SIG-M5 (cell line): ENCODE data around the gene TRPC4AP.

Experiments used
- DNase-seq: peaks from one replicate; lab custom pipeline; 2025; lab: John Stamatoyannopoulos, UW

TRPC4AP gene

GRCh38 chr20:35014537-35014936 is 78.1 kb downstream of the TRPC4AP start:
- DNase-seq: no peak

- no peak for DNase-seq
These were observed 78.9 kb downstream of the TRPC4AP start for GRCh38 chr20:35013421-35014411.

GRCh38 chr20:35012227-35013069 is 80.2 kb downstream of the TRPC4AP start:
- DNase-seq: no peak

- DNase-seq: no peak
These were observed 80.9 kb downstream of the TRPC4AP start for GRCh38 chr20:35011589-35012226.

DNA sequence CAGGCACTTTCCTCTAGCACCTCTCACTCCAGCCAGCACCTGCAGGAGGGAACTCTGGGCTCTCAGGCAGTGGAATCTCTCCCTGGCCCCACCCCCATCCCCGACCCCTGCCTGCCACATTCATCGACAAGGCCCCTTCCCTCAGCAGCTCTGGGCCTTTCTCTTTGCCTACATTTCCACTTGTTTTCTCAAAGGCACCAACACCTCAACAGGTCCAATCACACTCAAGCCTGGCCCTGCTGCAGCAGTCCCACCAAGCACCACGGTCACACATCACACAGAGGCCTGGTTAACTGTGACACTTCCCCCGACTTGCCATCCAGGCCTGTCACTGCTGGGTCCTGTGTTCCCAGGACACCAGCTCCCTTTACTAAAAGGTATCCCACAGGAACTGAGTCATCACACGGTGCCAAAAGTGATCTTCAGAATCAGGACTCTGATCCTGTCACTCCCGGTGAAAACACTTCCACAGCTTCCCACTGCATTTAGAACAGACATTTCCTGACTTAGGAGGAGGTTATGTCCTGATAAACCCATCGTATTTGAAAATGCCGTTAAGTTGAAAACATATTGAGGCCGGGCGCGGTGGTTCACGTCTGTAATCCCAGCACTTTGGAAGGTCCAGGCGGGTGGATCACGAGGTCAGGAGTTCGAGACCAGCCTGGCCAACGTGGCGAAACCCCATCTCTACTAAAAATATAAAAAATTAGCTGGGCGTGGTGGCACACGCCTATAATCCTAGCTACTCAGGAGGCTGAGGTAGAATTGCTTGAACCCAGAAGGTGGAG is 82.0 kb downstream of the TRPC4AP start:
- no peak for DNase-seq

DNA sequence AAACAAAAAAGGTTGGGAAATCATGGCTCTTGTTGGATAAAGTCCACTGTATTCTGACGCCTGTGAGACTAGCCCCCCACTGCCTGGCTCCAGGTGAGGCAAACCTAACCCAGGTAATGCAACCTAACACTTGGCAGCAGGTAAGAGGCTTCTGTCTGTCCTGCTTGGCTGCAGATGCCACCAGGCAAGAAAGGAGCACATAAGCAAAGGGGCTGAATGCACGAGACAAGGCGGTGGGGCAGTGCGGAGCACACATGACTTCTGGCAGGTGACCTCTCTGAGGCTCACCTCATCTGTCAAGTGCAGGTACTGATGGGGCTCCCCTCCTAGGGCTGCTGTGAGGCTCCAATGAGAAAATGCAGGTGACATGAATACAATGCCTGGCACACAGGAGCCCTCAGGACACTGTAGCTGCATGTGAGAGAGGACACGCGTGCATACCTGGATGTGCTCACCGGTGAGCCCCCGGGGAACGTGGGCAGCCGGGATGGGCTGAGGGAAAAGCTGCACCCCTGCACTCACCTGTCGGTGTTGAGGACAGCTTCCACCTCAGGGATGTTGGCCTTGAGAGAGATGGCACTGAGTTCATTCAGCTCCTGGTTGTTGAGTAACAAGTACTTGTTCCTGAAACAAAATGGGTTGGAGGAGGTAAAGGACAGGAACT is 82.8 kb downstream of the TRPC4AP start:
- DNase-seq: no peak

- no peak for DNase-seq
These were observed 83.9 kb downstream of the TRPC4AP start for GRCh38 chr20:35008411-35009342.

DNA sequence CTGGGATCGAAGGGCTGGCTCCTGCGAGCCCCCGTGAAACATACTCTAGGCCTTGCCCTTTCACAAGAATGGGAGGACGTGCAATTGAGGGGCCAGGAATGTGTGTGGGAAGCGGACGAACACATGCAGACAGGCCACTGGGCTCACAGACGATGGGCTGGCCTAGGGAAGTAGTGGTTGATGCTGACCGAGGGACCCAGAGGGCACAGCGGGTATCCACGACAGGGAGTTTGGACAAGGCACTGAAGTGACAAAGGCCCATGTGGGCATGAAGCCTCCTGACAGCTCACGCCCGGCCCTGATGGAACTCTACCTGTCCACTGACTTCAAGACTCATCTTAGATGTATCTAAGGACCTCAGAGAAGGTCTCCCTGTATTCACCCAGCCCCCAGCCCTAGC is 84.7 kb downstream of the TRPC4AP start:
- no peak for DNase-seq

- no peak for DNase-seq
These were observed 85.2 kb downstream of the TRPC4AP start for GRCh38 chr20:35007413-35007812.

- DNase-seq: no peak
These were observed 86.1 kb downstream of the TRPC4AP start for GRCh38 chr20:35006531-35006971.

- DNase-seq: no peak
These were observed 86.6 kb downstream of the TRPC4AP start for GRCh38 chr20:35006009-35006408.

- no peak for DNase-seq
These were observed 87.1 kb downstream of the TRPC4AP start for GRCh38 chr20:35005463-35005961.

- DNase-seq: no peak
These were observed 87.7 kb downstream of the TRPC4AP start for GRCh38 chr20:35004749-35005462.

DNA sequence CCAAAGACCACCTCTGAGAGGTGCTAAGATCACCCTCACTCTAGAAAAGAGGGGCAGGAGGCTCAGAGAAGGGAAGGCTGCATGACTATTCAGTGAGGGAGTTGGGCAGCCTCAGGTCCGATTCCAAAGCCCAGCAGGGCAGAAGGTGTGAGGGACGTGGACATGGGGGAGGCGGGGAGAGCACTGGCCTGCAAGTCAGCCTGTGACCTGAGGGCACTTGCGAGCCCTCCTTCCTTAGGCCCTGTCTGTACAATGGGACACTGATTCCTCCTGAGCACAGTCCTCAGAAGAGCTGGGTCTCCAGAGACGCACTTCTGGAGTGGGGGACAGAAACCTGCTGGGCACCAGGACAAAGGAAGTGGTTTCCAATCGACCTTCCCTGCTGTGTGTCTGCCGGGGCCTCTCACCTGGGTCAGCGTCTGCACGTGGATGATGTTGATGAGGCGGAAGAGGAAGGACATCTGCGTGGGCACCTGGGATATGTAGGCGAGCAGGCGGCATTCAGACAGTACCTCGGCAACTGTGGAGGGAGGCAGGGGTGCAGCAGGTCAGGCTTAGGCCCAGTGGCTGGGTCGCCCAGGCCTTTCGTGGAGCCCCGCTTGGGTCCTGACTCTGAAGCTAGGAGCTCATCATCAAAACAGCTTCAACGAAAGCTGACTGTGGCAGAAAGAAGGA is 88.4 kb downstream of the TRPC4AP start:
- no peak for DNase-seq

DNA sequence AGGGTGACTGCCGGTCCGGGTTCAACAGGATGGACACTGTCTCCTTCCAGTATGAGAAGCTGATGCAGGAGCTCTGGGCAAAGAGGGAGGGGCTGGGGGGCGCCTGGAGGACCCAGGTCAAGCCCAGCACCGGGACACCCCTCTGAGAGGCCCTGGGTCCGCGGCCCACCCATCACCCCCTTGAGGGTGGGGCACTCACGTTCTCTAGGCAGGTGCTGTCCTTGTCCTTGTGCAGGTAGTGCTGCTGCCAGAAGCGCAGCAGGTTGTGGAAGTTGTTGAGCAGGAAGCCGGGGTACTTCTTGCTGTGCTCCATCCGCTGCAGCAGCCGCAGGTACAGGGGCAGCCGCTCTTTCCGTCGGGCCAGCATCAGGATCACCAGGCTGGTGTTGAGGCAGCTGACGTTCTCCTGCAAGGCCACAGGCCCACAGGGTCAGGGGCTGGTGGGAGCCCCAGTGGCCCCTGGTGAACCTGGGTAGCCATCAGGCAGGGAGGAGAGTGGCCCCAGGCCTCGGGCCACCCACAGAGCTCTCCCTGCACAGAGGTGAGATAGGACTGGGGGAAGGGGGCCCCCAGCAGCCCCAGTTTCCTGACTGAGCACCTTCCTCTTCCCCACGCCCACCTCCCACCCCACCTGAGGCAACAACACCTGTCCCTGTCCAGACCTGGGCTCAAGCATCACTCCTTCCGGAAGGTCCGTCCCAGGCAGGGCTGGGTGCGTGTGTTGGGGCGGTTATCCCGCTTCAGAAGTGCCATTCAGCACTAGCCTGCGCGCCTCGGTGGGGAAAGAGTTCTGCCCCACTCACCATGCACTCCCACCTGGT is 89.2 kb downstream of the TRPC4AP start:
- no peak for DNase-seq

DNA sequence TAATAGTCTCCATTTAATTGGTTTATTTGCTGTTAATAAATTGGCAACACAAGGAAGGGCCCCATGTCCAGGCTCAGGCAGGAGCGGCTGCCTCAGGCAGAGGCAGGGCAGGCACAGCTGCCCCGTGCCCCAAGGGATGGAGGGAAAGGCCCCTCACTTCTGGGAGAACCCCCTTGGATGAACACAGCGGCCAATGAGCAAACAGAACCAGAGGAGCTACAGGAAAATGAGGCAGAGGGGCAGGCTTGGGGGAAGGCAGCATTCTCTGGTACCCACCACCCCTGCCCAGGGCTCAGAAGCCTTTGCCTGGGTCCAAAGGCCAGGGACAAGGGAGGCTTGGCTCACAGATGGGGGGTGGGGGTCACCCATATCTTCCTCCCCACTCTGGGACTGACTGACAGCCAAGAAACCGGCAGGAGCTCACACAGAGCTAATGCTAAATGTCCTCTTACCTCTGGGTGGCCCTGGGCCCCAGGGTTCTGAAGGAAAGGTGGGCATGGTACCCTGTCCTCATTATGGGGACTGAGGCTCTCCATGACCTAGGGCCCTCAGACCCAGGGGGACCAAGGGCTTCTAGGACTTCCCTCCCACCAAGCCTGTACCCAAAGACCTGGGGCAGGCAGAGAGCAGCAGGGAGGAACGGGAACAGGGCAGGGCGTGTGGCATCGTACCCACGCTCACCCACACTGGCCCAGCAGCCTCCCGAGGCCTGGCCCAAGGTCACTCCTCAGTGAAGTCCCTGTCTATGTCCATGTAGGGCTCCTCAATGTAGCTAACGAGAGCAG is 90.0 kb downstream of the TRPC4AP start:
- no peak for DNase-seq
